ENCODE measurements around the gene CCR7. TPM values are rescaled to one million over a fixed set of nuclear protein-coding genes. Genes with fewer than 3 reads are reported as not detected.

CCR7 gene
- total RNA-seq, 1 donor from 2014 or later = not detected

DNA sequence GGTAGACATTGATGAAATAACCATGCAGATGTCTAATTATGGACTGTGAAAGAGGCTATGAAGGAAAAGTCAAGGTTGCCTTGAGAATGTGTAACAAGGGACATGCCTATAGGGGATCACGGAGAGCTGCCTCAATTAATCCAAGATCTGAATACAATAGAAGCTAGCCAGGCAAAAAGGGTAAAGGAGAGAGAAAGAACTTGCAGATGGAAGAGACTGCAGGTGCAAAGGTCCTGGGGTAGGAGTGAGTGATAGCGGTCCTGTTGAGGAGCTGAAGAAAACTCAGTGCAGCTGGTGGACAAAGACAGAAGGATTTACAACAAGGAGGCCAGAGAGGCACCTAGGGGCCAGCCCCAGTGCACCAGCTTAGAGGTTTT, 48.0 kb downstream of the CCR7 start:
- Histone ChIP-seq H3K9me3 (ENCODE audit: insufficient read depth, low read depth, low read length) (no peaks in the 10 kb centered on the region), H3K79me2 (ENCODE audit: insufficient read depth, low read length) (no peaks in the 10 kb centered on the region), H3K9ac (ENCODE audit: low read length) (no peak overlapping the region), H3K27me3 (ENCODE audit: insufficient read depth, low read length) (no peaks in the 10 kb centered on the region), H3K4me2 (ENCODE audit: low read length) (peak overlapping the region; percentile 27), H3K4me1 (ENCODE audit: insufficient read depth, low read length) (peaks cover 43% of the 10 kb centered on the region), H2AFZ (ENCODE audit: low read depth, low read length) (no peak overlapping the region), H3K36me3 (ENCODE audit: insufficient read depth, low read length) (no peaks in the 10 kb centered on the region), H3K4me3 (ENCODE audit: insufficient read depth, low read depth, low read length) (no peak overlapping the region), H4K20me1 (ENCODE audit: insufficient read depth, low read length) (no peaks in the 10 kb centered on the region), H3K27ac (ENCODE audit: low read depth, low read length) (no peak overlapping the region)
- peak overlapping the region; percentile 1 for H3K4me3 Mint-ChIP-seq (ENCODE audit: unreplicated experiment)
- peaks cover 12% of the 10 kb centered on the region for H3K27me3 Mint-ChIP-seq (ENCODE audit: low read depth, unreplicated experiment)
- no peak for DNase-seq (ENCODE audit: low read depth)
- H3K27ac Mint-ChIP-seq (ENCODE audit: unreplicated experiment) = no peak overlapping the region
- no peak for FAIRE-seq
- peaks cover 2% of the 10 kb centered on the region for H3K9me3 Mint-ChIP-seq (ENCODE audit: unreplicated experiment)
- TF ChIP-seq EZH2 (IDR thresholded peaks at IDR 0.05; ENCODE audit: insufficient read depth, low read length) = no peak
- TF ChIP-seq, protein P1, sequence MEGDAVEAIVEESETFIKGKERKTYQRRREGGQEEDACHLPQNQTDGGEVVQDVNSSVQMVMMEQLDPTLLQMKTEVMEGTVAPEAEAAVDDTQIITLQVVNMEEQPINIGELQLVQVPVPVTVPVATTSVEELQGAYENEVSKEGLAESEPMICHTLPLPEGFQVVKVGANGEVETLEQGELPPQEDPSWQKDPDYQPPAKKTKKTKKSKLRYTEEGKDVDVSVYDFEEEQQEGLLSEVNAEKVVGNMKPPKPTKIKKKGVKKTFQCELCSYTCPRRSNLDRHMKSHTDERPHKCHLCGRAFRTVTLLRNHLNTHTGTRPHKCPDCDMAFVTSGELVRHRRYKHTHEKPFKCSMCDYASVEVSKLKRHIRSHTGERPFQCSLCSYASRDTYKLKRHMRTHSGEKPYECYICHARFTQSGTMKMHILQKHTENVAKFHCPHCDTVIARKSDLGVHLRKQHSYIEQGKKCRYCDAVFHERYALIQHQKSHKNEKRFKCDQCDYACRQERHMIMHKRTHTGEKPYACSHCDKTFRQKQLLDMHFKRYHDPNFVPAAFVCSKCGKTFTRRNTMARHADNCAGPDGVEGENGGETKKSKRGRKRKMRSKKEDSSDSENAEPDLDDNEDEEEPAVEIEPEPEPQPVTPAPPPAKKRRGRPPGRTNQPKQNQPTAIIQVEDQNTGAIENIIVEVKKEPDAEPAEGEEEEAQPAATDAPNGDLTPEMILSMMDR (IDR thresholded peaks at IDR 0.05; ENCODE audit: insufficient read depth, low read depth, low read length) = no peak
- peaks cover 40% of the 10 kb centered on the region for H3K4me1 Mint-ChIP-seq (ENCODE audit: low read depth, unreplicated experiment)
- no peaks in the 10 kb centered on the region for H3K36me3 Mint-ChIP-seq (ENCODE audit: low read depth, unreplicated experiment)

DNA sequence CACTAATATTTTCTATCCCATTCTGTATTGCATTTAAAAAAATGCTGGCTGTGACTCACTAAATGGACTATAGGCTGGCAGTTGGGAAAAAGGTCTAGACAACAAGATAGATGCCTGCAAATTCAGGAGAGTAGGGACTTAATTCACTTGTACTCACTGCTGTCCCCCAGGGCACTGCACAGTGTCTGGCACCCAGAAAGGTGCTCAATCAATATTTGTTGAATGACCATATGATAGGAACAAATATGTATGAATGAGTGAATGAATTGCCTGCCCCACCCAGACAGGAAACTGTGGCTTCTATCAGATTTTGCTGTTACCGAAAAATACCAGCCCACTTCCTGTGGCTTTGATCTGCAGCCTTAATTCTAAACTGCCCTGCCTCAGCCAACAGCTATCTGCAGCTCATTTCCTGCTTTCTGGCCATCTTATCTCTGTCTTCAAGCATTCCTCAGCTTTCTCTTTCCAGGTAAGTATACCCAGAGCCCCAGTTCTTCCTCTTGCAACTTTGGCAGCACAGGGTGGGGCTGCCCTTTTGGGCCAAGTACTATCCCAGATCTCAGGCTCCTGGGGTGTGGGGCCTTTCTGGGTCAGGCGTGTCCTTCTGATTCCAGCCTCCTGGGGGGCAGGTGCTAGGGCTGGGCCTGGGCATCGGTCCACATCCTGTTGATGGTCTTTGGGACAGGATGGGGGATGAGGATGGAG, 48.5 kb downstream of the CCR7 start:
- no peak overlapping the region for H3K9ac ChIP-seq (ENCODE audit: low read length)
- no peaks in the 10 kb centered on the region for H3K27me3 ChIP-seq (ENCODE audit: insufficient read depth, low read length)
- H3K79me2 ChIP-seq (ENCODE audit: insufficient read depth, low read length) = no peaks in the 10 kb centered on the region
- peaks cover 44% of the 10 kb centered on the region for H3K4me1 Mint-ChIP-seq (ENCODE audit: low read depth, unreplicated experiment)
- H3K36me3 ChIP-seq (ENCODE audit: insufficient read depth, low read length) = no peaks in the 10 kb centered on the region
- FAIRE-seq = no peak
- no peaks in the 10 kb centered on the region for H3K9me3 ChIP-seq (ENCODE audit: insufficient read depth, low read depth, low read length)
- peak overlapping the region; percentile 27 for H3K4me2 ChIP-seq (ENCODE audit: low read length)
- no peak overlapping the region for H3K27ac ChIP-seq (ENCODE audit: low read depth, low read length)
- peaks cover 43% of the 10 kb centered on the region for H3K4me1 ChIP-seq (ENCODE audit: insufficient read depth, low read length)
- peaks cover 12% of the 10 kb centered on the region for H3K27me3 Mint-ChIP-seq (ENCODE audit: low read depth, unreplicated experiment)
- peak overlapping the region; percentile 1 for H3K4me3 Mint-ChIP-seq (ENCODE audit: unreplicated experiment)
- peak overlapping the region; percentile 62 for H3K27ac Mint-ChIP-seq (ENCODE audit: unreplicated experiment)
- no peaks in the 10 kb centered on the region for H3K36me3 Mint-ChIP-seq (ENCODE audit: low read depth, unreplicated experiment)
- DNase-seq (ENCODE audit: low read depth) = peak; percentile 58
- no peak overlapping the region for H2AFZ ChIP-seq (ENCODE audit: low read depth, low read length)
- peaks cover 2% of the 10 kb centered on the region for H3K9me3 Mint-ChIP-seq (ENCODE audit: unreplicated experiment)
- no peaks in the 10 kb centered on the region for H4K20me1 ChIP-seq (ENCODE audit: insufficient read depth, low read length)
- H3K4me3 ChIP-seq (ENCODE audit: insufficient read depth, low read depth, low read length) = no peak overlapping the region
- TF ChIP-seq, protein P1 (IDR thresholded peaks at IDR 0.05; ENCODE audit: insufficient read depth, low read depth, low read length) = no peak
- TF ChIP-seq EZH2 (IDR thresholded peaks at IDR 0.05; ENCODE audit: insufficient read depth, low read length) = no peak

DNA sequence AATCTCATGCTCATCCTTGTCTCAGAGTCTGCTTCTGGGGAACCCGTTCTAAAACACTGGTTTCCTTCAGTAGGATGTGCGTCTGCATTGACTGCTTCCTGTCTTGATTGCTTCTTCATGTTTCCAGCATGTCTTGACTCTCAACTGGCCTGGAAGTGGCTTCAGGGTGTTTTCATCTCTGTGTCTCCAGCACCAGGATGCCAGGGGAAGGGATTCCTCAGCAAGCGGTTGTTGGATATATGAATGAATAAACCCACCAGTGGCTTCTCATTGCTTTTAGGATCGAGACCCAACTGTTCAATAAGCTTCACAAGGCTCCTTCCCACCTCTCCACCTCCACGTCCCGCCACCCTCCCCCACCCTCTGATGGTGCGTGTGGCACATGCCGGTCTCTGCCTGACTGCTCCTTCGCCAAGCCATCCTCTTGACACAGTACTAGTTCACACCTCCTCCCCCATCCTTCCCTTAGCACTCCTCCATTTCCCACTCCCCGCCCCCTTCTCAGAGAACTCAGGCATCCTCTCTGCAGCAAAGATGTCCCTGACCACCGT, 49.7 kb downstream of the CCR7 start:
- FAIRE-seq = no peak
- TF ChIP-seq, protein P1 (IDR thresholded peaks at IDR 0.05; ENCODE audit: insufficient read depth, low read depth, low read length) = no peak
- TF ChIP-seq EZH2 (IDR thresholded peaks at IDR 0.05; ENCODE audit: insufficient read depth, low read length) = no peak
- peaks cover 47% of the 10 kb centered on the region for H3K4me1 Mint-ChIP-seq (ENCODE audit: low read depth, unreplicated experiment)
- H3K27me3 Mint-ChIP-seq (ENCODE audit: low read depth, unreplicated experiment) = peaks cover 12% of the 10 kb centered on the region
- no peaks in the 10 kb centered on the region for H3K36me3 Mint-ChIP-seq (ENCODE audit: low read depth, unreplicated experiment)
- Histone ChIP-seq H3K36me3 (ENCODE audit: insufficient read depth, low read length) (no peaks in the 10 kb centered on the region), H4K20me1 (ENCODE audit: insufficient read depth, low read length) (no peaks in the 10 kb centered on the region), H3K9ac (ENCODE audit: low read length) (no peak overlapping the region), H3K27me3 (ENCODE audit: insufficient read depth, low read length) (no peaks in the 10 kb centered on the region), H3K9me3 (ENCODE audit: insufficient read depth, low read depth, low read length) (no peaks in the 10 kb centered on the region), H3K79me2 (ENCODE audit: insufficient read depth, low read length) (no peaks in the 10 kb centered on the region), H3K4me2 (ENCODE audit: low read length) (no peak overlapping the region), H3K4me3 (ENCODE audit: insufficient read depth, low read depth, low read length) (no peak overlapping the region), H2AFZ (ENCODE audit: low read depth, low read length) (no peak overlapping the region), H3K27ac (ENCODE audit: low read depth, low read length) (no peak overlapping the region), H3K4me1 (ENCODE audit: insufficient read depth, low read length) (peaks cover 45% of the 10 kb centered on the region)
- H3K27ac Mint-ChIP-seq (ENCODE audit: unreplicated experiment) = no peak overlapping the region
- peaks cover 2% of the 10 kb centered on the region for H3K9me3 Mint-ChIP-seq (ENCODE audit: unreplicated experiment)
- no peak overlapping the region for H3K4me3 Mint-ChIP-seq (ENCODE audit: unreplicated experiment)
- DNase-seq (ENCODE audit: low read depth) = no peak

Data from astrocyte (in vitro differentiated cells and primary cell).